WTC11 (cell line): ENCODE data around the gene CDC42EP2. TPM values are rescaled to one million over a fixed set of nuclear protein-coding genes. Genes with fewer than 3 reads are reported as not detected.

Experiments used
- ATAC-seq: fragments of 200-7000 bp; cut with Tn5 transposase; 2 replicates; pipeline ENCODE4 v1.10.0; 2021; ENCODE audit warnings: mild to moderate bottlenecking, moderate library complexity
- CTCF ChIA-PET: fragments of 300-600 bp; sonication (Branson Sonifier 250); formaldehyde crosslinking; loops from one replicate; lab custom pipeline; 2021; ENCODE audit warnings: antibody characterized with exemption; lab: Charles Lee
- POLR2A ChIA-PET: fragments of 350-600 bp; sonication (Branson Sonifier 250); formaldehyde crosslinking; loops from one replicate; lab custom pipeline; 2021; ENCODE audit warnings: antibody characterized with exemption; lab: Charles Lee
- DNase-seq: peaks from one replicate; pipeline ENCODE4 v3.0.0; 2021; ENCODE audit warnings: low spot score
- H3K27ac Mint-ChIP-seq: 2 replicates; pipeline ENCODE4 v1.8.0; 2021; ENCODE audit warnings: mixed read lengths
- H3K27me3 Mint-ChIP-seq: 2 replicates; pipeline ENCODE4 v1.8.0; 2021; ENCODE audit warnings: low read depth, mild to moderate bottlenecking, moderate library complexity, mixed read lengths
- H3K36me3 Mint-ChIP-seq: 2 replicates; pipeline ENCODE4 v1.8.0; 2021; ENCODE audit warnings: mixed read lengths
- H3K4me1 Mint-ChIP-seq: 2 replicates; pipeline ENCODE4 v1.8.0; 2022; ENCODE audit warnings: mixed read lengths
- H3K4me3 Mint-ChIP-seq: 2 replicates; pipeline ENCODE4 v1.8.0; 2021; ENCODE audit warnings: mild to moderate bottlenecking, moderate library complexity, mixed read lengths
- H3K9me3 Mint-ChIP-seq: 2 replicates; pipeline ENCODE4 v1.8.0; 2021; ENCODE audit warnings: mixed read lengths
- CREM ChIP-seq: sonication (generic); formaldehyde crosslinking; IDR thresholded peaks from 2 replicates; pipeline ENCODE4 v1.8.1; 2022; ENCODE audit warnings: mild to moderate bottlenecking, missing genetic modification reagents, moderate library complexity
- JUN ChIP-seq: sonication (generic); formaldehyde crosslinking; IDR thresholded peaks from 2 replicates; pipeline ENCODE4 v1.8.0; 2023; ENCODE audit warnings: mild to moderate bottlenecking, missing genetic modification reagents
- NFATC4 ChIP-seq: fragments of 250-450 bp; sonication (Bioruptor Pico); IDR thresholded peaks from 2 replicates; pipeline ENCODE4 v1.9.0; 2021; ENCODE audit warnings: mild to moderate bottlenecking
- TEAD4 ChIP-seq: sonication (generic); formaldehyde crosslinking; IDR thresholded peaks from 2 replicates; pipeline ENCODE4 v1.8.0; 2022; ENCODE audit warnings: mild to moderate bottlenecking, missing genetic modification reagents
- ZNF219 ChIP-seq: sonication (generic); formaldehyde crosslinking; IDR thresholded peaks from 2 replicates; pipeline ENCODE4 v1.8.0; 2023; ENCODE audit warnings: missing genetic modification reagents, mild to moderate bottlenecking, borderline replicate concordance
- total RNA-seq: library from RNA; stranded (reverse); gene quantifications from 3 replicates; pipeline ENCODE4 v1.2.3, GENCODE V29; 2021
- TF ChIP-seq, protein P1 (sequence below): fragments of 200-600 bp; IDR thresholded peaks from 2 replicates; pipeline ENCODE4 v1.8.0; 2022; ENCODE audit warnings: antibody characterized with exemption
- TF ChIP-seq, protein P2 (sequence below): fragments of 250-450 bp; sonication (Bioruptor Pico); IDR thresholded peaks from 2 replicates; pipeline ENCODE4 v1.8.0; 2021; ENCODE audit warnings: mild to moderate bottlenecking
- TF ChIP-seq, protein P3 (sequence below): sonication (generic); formaldehyde crosslinking; IDR thresholded peaks from 2 replicates; pipeline ENCODE4 v1.8.0; 2023; ENCODE audit warnings: missing genetic modification reagents, mild to moderate bottlenecking, borderline replicate concordance

The CDC42EP2 gene
- total RNA-seq, 1 experiment from 2014 or later = 11.0 TPM

DNA sequence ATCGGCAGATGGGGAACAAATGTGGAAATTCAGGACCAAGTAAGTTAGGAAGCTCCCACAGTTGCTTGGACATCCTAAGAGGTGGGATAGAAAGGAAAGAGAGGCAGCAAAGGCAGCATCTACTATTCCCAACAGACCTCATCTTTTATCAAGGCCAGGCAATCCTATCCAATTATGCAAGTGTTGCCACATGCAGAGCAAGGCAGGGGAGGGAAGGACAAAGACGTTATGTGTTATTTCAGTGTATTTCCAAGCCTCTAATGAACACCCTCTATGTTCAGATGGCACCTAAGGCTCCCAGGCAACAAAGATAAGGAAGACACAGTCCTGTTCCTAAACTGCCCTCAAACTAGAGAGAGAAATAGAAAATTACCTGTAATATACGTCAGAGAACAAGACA lies 49.1 kb downstream of the CDC42EP2 start:
- Mint-ChIP-seq H3K4me1 (peaks cover 9% of the 10 kb centered on the region; the same call in 1 of the 2 replicates), H3K27ac (no peak overlapping the region)
- no peak for ATAC-seq

DNA sequence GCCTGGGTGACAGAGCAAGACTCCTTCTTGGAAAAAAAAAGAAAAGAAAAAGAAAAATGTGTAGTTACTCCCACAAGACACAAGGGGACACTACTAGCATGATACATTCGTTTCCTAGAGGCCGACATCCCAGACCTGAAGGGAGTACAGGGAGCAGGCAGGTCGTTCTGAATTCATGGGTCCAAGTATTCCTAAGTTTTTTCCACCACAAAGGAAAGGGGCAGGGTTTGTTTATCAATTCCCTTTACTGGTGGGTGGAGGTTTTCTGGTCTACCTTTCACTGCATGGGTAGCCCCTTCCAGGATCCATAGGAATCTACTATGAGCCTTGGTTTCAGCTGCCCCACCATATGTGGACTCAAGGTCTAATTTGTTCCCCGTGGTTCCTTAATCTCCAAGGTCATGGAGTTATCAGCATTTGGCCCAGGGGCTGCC lies 51.7 kb downstream of the CDC42EP2 start:
- Mint-ChIP-seq H3K4me3 (no peak overlapping the region), H3K27ac (no peak overlapping the region), H3K36me3 (no peaks in the 10 kb centered on the region), H3K27me3 (no peaks in the 10 kb centered on the region; the same call in 1 of the 2 replicates), H3K4me1 (0 out of 2 replicates have a peak, but pooled peaks cover 4% of the 10 kb centered on the region), H3K9me3 (no peaks in the 10 kb centered on the region)
- TF ChIP-seq, protein P1, sequence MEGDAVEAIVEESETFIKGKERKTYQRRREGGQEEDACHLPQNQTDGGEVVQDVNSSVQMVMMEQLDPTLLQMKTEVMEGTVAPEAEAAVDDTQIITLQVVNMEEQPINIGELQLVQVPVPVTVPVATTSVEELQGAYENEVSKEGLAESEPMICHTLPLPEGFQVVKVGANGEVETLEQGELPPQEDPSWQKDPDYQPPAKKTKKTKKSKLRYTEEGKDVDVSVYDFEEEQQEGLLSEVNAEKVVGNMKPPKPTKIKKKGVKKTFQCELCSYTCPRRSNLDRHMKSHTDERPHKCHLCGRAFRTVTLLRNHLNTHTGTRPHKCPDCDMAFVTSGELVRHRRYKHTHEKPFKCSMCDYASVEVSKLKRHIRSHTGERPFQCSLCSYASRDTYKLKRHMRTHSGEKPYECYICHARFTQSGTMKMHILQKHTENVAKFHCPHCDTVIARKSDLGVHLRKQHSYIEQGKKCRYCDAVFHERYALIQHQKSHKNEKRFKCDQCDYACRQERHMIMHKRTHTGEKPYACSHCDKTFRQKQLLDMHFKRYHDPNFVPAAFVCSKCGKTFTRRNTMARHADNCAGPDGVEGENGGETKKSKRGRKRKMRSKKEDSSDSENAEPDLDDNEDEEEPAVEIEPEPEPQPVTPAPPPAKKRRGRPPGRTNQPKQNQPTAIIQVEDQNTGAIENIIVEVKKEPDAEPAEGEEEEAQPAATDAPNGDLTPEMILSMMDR = peak; percentile 57
- TF ChIP-seq, protein P2, sequence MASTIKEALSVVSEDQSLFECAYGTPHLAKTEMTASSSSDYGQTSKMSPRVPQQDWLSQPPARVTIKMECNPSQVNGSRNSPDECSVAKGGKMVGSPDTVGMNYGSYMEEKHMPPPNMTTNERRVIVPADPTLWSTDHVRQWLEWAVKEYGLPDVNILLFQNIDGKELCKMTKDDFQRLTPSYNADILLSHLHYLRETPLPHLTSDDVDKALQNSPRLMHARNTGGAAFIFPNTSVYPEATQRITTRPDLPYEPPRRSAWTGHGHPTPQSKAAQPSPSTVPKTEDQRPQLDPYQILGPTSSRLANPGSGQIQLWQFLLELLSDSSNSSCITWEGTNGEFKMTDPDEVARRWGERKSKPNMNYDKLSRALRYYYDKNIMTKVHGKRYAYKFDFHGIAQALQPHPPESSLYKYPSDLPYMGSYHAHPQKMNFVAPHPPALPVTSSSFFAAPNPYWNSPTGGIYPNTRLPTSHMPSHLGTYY = no peak
- DNase-seq (no peak), ATAC-seq (peak; percentile 96)
- ChIA-PET CTCF (interaction anchor here (0.6 to 1.4 kb wide), 10 partner anchors 12 to 227 kb away, joined by 3 to 6 read pairs (median 3); no protein-coding TSS in a partner anchor), POLR2A (no interaction called here)

More for the DNA sequence above, 49.1 kb downstream of the CDC42EP2 start:
- no peak overlapping the region for H3K4me3 Mint-ChIP-seq
- TF ChIP-seq TEAD4 (CRISPR knock-in tag) (no peak), JUN (CRISPR knock-in tag) (no peak), NFATC4 (no peak), CREM (CRISPR knock-in tag) (no peak)
- TF ChIP-seq, protein P3, sequence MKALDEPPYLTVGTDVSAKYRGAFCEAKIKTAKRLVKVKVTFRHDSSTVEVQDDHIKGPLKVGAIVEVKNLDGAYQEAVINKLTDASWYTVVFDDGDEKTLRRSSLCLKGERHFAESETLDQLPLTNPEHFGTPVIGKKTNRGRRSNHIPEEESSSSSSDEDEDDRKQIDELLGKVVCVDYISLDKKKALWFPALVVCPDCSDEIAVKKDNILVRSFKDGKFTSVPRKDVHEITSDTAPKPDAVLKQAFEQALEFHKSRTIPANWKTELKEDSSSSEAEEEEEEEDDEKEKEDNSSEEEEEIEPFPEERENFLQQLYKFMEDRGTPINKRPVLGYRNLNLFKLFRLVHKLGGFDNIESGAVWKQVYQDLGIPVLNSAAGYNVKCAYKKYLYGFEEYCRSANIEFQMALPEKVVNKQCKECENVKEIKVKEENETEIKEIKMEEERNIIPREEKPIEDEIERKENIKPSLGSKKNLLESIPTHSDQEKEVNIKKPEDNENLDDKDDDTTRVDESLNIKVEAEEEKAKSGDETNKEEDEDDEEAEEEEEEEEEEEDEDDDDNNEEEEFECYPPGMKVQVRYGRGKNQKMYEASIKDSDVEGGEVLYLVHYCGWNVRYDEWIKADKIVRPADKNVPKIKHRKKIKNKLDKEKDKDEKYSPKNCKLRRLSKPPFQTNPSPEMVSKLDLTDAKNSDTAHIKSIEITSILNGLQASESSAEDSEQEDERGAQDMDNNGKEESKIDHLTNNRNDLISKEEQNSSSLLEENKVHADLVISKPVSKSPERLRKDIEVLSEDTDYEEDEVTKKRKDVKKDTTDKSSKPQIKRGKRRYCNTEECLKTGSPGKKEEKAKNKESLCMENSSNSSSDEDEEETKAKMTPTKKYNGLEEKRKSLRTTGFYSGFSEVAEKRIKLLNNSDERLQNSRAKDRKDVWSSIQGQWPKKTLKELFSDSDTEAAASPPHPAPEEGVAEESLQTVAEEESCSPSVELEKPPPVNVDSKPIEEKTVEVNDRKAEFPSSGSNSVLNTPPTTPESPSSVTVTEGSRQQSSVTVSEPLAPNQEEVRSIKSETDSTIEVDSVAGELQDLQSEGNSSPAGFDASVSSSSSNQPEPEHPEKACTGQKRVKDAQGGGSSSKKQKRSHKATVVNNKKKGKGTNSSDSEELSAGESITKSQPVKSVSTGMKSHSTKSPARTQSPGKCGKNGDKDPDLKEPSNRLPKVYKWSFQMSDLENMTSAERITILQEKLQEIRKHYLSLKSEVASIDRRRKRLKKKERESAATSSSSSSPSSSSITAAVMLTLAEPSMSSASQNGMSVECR (CRISPR knock-in tag) = no peak
- no peaks in the 10 kb centered on the region for H3K9me3 Mint-ChIP-seq
- no peaks in the 10 kb centered on the region for H3K36me3 Mint-ChIP-seq
- no peaks in the 10 kb centered on the region for H3K27me3 Mint-ChIP-seq
- no peak for DNase-seq
- CTCF ChIA-PET = no interaction called here
- POLR2A ChIA-PET = no interaction called here

DNA sequence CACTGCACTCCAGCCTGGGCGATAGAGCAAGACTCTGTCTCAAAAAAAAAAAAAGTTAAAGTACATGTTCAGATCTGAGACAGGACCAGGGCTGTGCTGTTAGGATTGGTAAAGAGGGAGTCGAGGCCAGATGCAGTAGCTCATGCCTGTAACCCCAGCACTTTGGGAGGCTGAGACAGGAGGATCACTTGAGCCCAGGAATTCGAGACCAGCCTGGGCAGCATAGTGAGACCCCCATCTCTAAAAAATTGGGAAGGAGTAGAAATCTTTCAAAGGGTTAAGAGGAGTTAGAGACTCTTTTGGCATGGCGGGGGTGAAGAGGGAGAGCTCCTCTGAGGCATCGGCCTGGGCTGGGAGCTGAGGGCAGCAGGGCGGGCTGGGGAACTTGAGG lies 56.0 kb downstream of the CDC42EP2 start:
- Mint-ChIP-seq H3K27me3 (no peaks in the 10 kb centered on the region; the same call in 1 of the 2 replicates), H3K27ac (no peak overlapping the region), H3K9me3 (no peaks in the 10 kb centered on the region), H3K36me3 (no peaks in the 10 kb centered on the region), H3K4me1 (0 out of 2 replicates have a peak, but pooled peaks cover 4% of the 10 kb centered on the region), H3K4me3 (no peak overlapping the region)
- CTCF ChIA-PET = interaction anchor here (0.7 to 1.9 kb wide), 3 partner anchors 96 to 140 kb away, joined by 4 to 6 read pairs (median 5); no protein-coding TSS in a partner anchor
- TF ChIP-seq CREM (CRISPR knock-in tag) (no peak), ZNF219 (CRISPR knock-in tag) (no peak)
- ATAC-seq (no peak), DNase-seq (no peak)
- POLR2A ChIA-PET = interaction anchor here (0.7 to 1.0 kb wide), 2 partner anchors 127 to 128 kb away, joined by 3 to 4 read pairs; no protein-coding TSS in a partner anchor

Other genes with a start within 250 kb of the CDC42EP2 start
- 80.6 to 95.9 TPM (median 86.9 TPM) in 3 replicates for gene CDCA5, start 230.8 kb upstream of the CDC42EP2 start, total RNA-seq
- gene ZFPL1, start 230.6 kb upstream of the CDC42EP2 start, total RNA-seq = 32.2 to 33.8 TPM (median 32.8 TPM) in 3 replicates
- 122 to 136 TPM (median 123 TPM) in 3 replicates for gene VPS51, start 218.7 kb upstream of the CDC42EP2 start, total RNA-seq
- gene TM7SF2, start 203.0 kb upstream of the CDC42EP2 start, total RNA-seq = 63.8 to 74.9 TPM (median 71.5 TPM) in 3 replicates
- 15.9 to 18.3 TPM (median 16.7 TPM) in 3 replicates for gene ZNHIT2, start 197.2 kb upstream of the CDC42EP2 start, total RNA-seq
- 951 to 991 TPM (median 985 TPM) in 3 replicates for gene FAU, start 192.7 kb upstream of the CDC42EP2 start, total RNA-seq
- 51.3 to 55.9 TPM (median 53.3 TPM) in 3 replicates for gene MRPL49, start 192.5 kb upstream of the CDC42EP2 start, total RNA-seq
- 27.6 to 34.8 TPM (median 31.8 TPM) in 3 replicates for gene SYVN1, start 180.3 kb upstream of the CDC42EP2 start, total RNA-seq
- gene SPDYC, start 144.6 kb upstream of the CDC42EP2 start, total RNA-seq = 0.27 to 0.35 TPM (median 0.32 TPM) in 3 replicates
- gene CAPN1, start 132.9 kb upstream of the CDC42EP2 start, total RNA-seq = 204 to 257 TPM (median 218 TPM) in 3 replicates
- 26.9 to 35.6 TPM (median 28.5 TPM) in 3 replicates for gene POLA2, start 52.9 kb upstream of the CDC42EP2 start, total RNA-seq
- gene DPF2, start 19.0 kb downstream of the CDC42EP2 start, total RNA-seq = 59.0 to 71.0 TPM (median 66.3 TPM) in 3 replicates
- 1.9 to 2.3 TPM (median 2.1 TPM) in 3 replicates for gene TIGD3, start 39.9 kb downstream of the CDC42EP2 start, total RNA-seq
- 1.5 to 2.5 TPM (median 1.7 TPM) in 3 replicates for gene SLC25A45, start 67.8 kb downstream of the CDC42EP2 start, total RNA-seq
- gene FRMD8, start 71.8 kb downstream of the CDC42EP2 start, total RNA-seq = 21.5 to 23.7 TPM (median 22.9 TPM) in 3 replicates
- 28.7 to 38.1 TPM (median 31.7 TPM) in 3 replicates for gene NEAT1, start 107.9 kb downstream of the CDC42EP2 start, total RNA-seq
- gene MALAT1, start 184.2 kb downstream of the CDC42EP2 start, total RNA-seq = 1,830 to 2,350 TPM (median 2,261 TPM) in 3 replicates
- gene SCYL1, start 210.2 kb downstream of the CDC42EP2 start, total RNA-seq = 69.6 to 76.8 TPM (median 73.0 TPM) in 3 replicates
- gene LTBP3, start 243.5 kb downstream of the CDC42EP2 start, total RNA-seq = 15.9 to 23.6 TPM (median 20.7 TPM) in 3 replicates